HG03442 (cell line): ENCODE results near the gene OR2T5.
"Not testable (repeated sequence)": the region's sequence is repeated elsewhere in the genome, so short reads cannot be mapped to it uniquely, and the experiment has no call there.

Experiments used
- ATAC-seq: cut with Tn5 transposase; IDR thresholded peaks from one replicate; pipeline ENCODE4 v1.9.1; 2021; ENCODE audit warnings: mild to moderate bottlenecking, moderate library complexity; ENCODE audit not compliant: unreplicated experiment

Gene OR2T5

GRCh38 chr1:248500305-248501035 lies 12.1 kb downstream of the OR2T5 start:
- ATAC-seq: not testable (repeated sequence)

GRCh38 chr1:248507773-248508172 lies 19.4 kb downstream of the OR2T5 start, which contains the start of gene OR2G6:
Gene OR2G6, plus strand, starts transcription at chr1:248508073. Its CDS starts 13,574 bp downstream, at chr1:248521647.
- ATAC-seq: not testable (repeated sequence)

- peak; percentile 66 for ATAC-seq
Measured at GRCh38 chr1:248510217-248510616, 21.8 kb downstream of the OR2T5 start.

GRCh38 chr1:248521856-248522255 lies 33.5 kb downstream of the OR2T5 start:
- no peak for ATAC-seq

GRCh38 chr1:248537449-248537848 lies 49.1 kb downstream of the OR2T5 start:
- ATAC-seq: peak; percentile 53
